Urinary bladder (tissue), 4 donors: ENCODE results near the gene KRTAP10-8. TPM values are rescaled to one million over a fixed set of nuclear protein-coding genes. Genes with fewer than 3 reads are reported as not detected.
"Not testable (repeated sequence)": the region's sequence is repeated elsewhere in the genome, so short reads cannot be mapped to it uniquely, and the experiment has no call there.

ENCODE experiments used
- DNase-seq: peaks from one replicate; pipeline ENCODE4 v3.0.0-alpha.2; 2015; ENCODE audit errors: extremely low spot score
- H3K27ac ChIP-seq: one replicate; pipeline ENCODE4 v1.5.1; 2013; ENCODE audit warnings: low read depth, mild to moderate bottlenecking, moderate library complexity
- H3K36me3 ChIP-seq: one replicate; pipeline ENCODE4 v1.6.1; 2013; ENCODE audit warnings: mild to moderate bottlenecking, moderate library complexity; ENCODE audit not compliant: insufficient read depth
- H3K4me1 ChIP-seq: one replicate; pipeline ENCODE4 v1.6.1; 2013; ENCODE audit warnings: mild to moderate bottlenecking, moderate library complexity; ENCODE audit not compliant: insufficient read depth
- H3K4me3 ChIP-seq: one replicate; pipeline ENCODE4 v1.5.1; 2013; ENCODE audit warnings: low read depth, low read length
- WGBS: extraction: QIAGEN DNeasy Blood & Tissue Kit; methylation state at CpG from one replicate; pipeline ENCODE4 v1.1.7; 2013; 5-methylcytosine and 5-hydroxymethylcytosine counted together
- polyA plus RNA-seq: library from polyadenylated mRNA; stranded (reverse); fragments of 200-250 nt; gene quantifications from one replicate; pipeline ENCODE4 v1.2.3, GENCODE V29; 2013
- total RNA-seq: library from RNA; depleted of rRNA; stranded (reverse); fragments of >200 nt; gene quantifications from one replicate; pipeline ENCODE4 v1.2.3, GENCODE V29; 2014
- donor health status: healthy with polysubstance abuse.
- donor health status: healthy.

The KRTAP10-8 gene
- total and polyA plus RNA-seq, 2 donors: not detected

DNA sequence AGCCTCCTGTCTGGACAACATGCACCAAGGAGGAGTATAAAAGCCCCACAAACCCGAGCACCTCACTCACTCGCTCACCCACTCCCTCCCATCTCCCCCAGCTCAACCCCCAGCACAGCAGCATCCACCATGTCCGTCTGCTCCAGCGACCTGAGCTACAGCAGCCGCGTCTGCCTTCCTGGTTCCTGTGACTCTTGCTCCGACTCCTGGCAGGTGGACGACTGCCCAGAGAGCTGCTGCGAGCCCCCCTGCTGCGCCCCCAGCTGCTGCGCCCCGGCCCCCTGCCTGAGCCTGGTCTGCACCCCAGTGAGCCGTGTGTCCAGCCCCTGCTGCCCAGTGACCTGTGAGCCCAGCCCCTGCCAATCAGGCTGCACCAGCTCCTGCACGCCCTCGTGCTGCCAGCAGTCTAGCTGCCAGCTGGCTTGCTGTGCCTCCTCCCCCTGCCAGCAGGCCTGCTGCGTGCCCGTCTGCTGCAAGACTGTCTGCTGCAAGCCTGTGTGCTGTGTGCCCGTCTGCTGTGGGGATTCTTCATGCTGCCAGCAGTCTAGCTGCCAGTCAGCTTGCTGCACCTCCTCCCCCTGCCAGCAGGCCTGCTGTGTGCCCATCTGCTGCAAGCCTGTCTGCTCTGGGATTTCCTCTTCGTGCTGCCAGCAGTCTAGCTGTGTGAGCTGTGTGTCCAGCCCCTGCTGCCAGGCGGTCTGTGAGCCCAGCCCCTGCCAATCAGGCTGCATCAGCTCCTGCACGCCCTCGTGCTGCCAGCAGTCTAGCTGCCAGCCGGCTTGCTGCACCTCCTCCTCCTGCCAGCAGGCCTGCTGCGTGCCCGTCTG, 38.0 kb upstream of the KRTAP10-8 start, which contains the start of gene KRTAP10-4:
KRTAP10-4 (plus strand) TSS at position 100 of the 827 bp plus-strand sequence; CDS start at position 130, 30 bp downstream.
- WGBS: 63% methylated on average over 22 of the region's 25 CpGs
- H3K4me1 ChIP-seq, H3K27ac ChIP-seq, DNase-seq, H3K36me3 ChIP-seq, H3K4me3 ChIP-seq: not testable (repeated sequence)

DNA sequence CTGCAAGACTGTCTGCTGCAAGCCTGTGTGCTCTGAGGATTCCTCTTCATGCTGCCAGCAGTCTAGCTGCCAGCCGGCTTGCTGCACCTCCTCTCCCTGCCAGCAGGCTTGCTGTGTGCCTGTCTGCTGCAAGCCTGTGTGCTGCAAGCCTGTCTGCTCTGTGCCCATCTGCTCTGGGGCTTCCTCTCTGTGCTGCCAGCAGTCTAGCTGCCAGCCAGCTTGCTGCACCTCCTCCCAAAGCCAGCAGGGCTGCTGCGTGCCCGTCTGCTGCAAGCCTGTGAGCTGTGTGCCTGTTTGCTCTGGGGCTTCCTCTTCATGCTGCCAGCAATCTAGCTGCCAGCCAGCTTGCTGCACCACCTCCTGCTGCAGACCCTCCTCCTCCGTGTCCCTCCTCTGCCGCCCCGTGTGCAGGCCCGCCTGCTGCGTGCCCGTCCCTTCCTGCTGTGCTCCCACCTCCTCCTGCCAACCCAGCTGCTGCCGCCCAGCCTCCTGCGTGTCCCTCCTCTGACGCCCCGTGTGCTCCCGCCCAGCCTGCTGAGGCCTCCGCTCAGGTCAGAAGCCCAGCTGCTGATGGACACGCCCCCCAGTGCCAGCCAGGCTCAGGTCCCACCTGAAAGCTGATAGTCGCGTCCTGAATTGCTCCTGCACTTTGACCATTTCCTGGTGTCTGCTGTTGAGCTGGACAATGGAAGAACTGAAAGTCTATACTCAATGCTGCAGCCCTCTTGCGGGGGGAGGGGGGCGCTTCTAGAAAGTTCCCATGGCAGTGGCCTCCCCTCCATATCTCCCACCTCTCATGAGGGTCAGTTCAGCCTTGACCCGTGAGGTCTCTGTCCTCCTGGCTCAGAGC, 37.2 kb upstream of the KRTAP10-8 start:
- DNase-seq: no peak
- H3K36me3 ChIP-seq: no peaks in the 10 kb centered on the region
- H3K4me3 ChIP-seq: no peak overlapping the region
- 30% methylated on average over 21 of the region's 21 CpGs for WGBS
- H3K4me1 ChIP-seq: no peaks in the 10 kb centered on the region
- no peak overlapping the region for H3K27ac ChIP-seq

DNA sequence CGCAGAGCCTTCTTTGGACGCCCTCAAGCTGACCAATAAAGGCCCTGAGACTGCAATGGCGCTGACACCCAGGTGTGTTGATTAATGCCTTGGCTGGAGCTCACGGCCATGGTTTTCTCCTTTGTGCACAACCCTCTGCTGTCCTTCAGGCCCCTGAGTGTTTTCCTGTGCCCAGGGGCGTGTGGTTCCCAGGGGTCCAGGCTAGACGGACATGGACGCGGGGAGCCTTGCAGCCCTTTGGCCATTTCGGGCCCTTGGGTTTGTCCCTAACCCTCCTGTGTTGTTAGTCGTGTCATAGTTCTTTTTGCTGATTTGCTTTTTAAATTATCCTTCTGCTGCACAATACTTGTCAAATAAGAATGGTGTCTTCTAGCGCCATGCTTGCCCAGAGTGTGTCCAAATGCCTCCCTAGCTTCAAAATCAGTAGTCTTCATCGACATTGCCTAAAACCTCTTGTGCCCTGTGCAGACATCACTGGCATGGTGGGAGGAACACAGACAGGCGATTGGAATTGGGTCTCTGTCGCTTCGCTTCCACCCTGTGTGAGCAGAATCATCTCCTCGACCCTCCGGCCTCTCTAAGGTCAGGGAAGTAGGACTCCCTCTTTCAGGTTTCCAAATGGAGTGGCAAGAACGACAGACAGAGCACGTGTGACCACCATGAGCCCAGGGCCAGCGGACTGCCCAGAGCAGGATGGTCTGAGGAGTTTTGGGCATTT, 36.4 kb upstream of the KRTAP10-8 start:
- 85% methylated on average over 20 of the region's 20 CpGs for WGBS

DNA sequence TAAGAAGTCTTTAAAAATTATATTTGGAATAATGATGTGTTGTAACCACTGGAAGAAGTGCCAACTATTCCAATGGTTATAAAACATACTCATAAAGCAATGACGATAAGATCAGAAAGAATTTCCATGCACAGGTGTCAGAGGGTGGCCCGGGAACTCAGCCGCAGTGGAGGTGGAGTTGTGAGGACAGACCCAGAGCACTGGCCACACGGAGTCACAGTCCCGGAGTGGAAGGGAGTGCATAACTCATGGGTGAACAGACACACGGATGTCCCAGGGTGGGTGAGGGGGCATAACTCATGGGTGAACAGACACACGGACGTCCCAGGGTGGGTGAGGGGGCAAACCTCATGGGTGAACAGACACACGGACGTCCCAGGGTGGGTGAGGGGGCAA, 35.9 kb upstream of the KRTAP10-8 start:
- Histone ChIP-seq H3K36me3 (no peaks in the 10 kb centered on the region), H3K4me1 (no peaks in the 10 kb centered on the region), H3K4me3 (no peak overlapping the region), H3K27ac (no peak overlapping the region)
- 81% methylated on average over 10 of the region's 10 CpGs for WGBS
- no peak for DNase-seq

More for the DNA sequence above, 36.4 kb upstream of the KRTAP10-8 start:
- Histone ChIP-seq H3K36me3 (no peaks in the 10 kb centered on the region), H3K4me1 (no peaks in the 10 kb centered on the region), H3K27ac (no peak overlapping the region), H3K4me3 (no peak overlapping the region)
- no peak for DNase-seq

DNA sequence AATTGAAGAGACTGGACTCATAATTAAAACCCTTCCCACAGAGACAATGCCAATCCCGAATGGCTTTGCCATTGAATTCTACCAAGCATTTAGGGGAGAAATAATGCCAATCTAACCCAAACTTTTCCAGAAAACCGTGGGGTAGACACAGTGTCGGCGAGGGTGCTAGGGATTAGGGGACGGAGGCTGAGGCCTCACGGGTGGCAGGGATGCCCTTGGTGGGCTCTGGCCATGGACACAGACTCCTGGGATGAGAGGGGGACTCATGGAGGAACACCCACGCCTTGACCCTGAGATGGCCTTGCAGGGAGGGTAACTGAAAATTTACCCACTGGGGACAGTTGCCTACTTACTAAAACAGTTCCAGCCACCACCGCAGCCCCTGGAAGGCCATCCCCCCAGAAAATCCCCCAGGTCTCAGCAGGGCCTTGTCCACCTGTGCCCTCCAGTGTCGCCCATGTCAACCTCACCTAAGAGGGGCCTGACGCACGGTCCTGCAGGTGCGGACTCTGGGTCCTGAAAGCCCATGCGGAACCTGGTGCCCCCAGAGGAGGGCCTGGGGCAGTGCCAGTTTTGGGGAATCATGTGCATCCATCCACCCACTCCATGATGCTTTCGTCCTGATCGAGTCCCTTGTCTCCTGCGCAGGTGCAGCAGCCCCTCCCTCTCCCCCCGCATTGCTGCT, 33.4 kb upstream of the KRTAP10-8 start:
- Histone ChIP-seq H3K4me1 (no peaks in the 10 kb centered on the region), H3K4me3 (no peak overlapping the region), H3K27ac (no peak overlapping the region), H3K36me3 (no peaks in the 10 kb centered on the region)
- WGBS: 94% methylated on average over 17 of the region's 17 CpGs
- DNase-seq: no peak

DNA sequence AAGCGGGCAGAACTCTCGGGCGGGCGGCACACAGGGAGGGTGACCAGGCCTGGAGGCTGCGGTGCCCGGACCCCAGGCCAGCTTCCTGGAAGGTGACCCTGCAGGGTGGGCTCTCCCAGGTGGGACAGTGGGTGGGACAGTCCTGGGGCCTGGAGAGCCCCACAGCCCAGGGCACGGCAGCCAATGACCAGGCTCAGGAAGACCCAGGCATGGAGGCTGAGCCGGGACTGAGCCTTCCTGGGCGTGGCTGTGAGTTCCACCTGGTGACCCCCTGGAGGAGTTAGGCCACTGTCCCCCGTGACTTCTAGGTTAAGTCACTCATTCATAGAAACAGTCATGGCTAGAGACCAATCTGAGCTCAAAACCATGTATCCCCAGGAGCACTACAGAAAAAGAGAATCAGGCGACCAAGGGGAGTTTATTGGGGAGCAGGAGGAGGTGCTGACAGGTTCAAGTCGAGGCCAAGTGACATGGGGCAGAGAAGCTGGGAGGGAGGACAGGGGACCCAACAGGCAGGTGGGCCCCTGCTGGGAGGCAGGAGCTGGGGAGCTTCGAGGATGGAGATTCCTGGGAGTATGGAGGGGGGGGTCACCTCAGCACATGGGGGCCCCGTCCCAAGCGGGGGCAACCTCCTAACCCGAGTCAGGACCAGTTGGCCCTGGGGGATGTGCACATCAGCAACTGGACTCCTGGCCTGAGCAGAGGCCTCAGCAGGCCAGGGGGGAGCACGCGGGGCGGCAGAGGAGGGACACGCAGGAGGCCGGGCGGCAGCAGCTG, 32.6 kb upstream of the KRTAP10-8 start:
- DNase-seq: no peak
- 73% methylated on average over 22 of the region's 22 CpGs for WGBS
- Histone ChIP-seq H3K36me3 (no peaks in the 10 kb centered on the region), H3K27ac (no peak overlapping the region), H3K4me1 (no peaks in the 10 kb centered on the region), H3K4me3 (no peak overlapping the region)

DNA sequence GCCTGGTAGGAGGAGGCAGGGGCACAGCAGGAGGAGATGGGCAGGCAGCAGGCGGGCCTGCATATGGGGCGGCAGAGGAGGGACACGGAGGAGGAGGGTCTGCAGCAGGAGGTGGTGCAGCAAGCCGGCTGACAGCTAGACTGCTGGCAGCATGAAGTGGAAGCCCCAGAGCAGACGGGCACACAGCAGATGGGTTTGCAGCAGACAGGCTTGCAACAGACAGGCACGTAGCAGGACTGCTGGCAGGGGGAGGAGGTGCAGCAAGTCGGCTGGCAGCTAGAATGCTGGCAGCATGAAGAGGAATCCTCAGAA, 32.1 kb upstream of the KRTAP10-8 start:
- H3K36me3 ChIP-seq: no peaks in the 10 kb centered on the region
- no peaks in the 10 kb centered on the region for H3K4me1 ChIP-seq
- 76% methylated on average over 7 of the region's 7 CpGs for WGBS
- DNase-seq: no peak
- no peak overlapping the region for H3K27ac ChIP-seq
- H3K4me3 ChIP-seq: no peak overlapping the region

DNA sequence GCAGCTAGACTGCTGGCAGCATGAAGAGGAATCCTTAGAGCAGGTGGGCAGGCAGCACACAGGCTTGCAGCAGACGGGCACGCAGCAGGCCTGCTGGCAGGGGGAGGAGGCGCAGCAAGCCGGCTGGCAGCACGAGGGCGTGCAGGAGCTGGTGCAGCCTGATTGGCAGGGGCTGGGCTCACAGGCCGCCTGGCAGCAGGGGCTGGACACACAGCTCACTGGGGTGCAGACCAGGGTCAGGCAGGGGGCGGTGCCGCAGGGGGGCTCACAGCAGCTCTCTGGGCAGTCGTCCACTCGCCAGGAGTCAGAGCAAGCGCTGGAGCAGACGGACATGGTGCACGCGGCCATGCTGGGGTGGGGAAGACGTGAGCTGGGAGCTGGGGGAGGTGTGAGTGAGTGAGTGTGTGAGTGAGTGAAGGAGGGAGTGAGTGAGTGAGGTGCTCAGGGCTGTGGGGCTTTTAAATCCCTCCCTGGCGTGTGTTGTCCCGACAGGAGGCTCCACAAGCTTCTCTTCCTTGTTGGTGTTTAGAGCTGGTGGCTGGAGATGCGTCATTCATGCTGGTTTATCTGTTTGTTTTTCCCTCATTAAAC, 31.6 kb upstream of the KRTAP10-8 start, which contains the start of gene KRTAP10-5:
KRTAP10-5 (minus strand) TSS at position 374 of the 591 bp plus-strand sequence; CDS start at position 348, 26 bp downstream.
- DNase-seq, H3K4me1 ChIP-seq, H3K27ac ChIP-seq, H3K36me3 ChIP-seq, H3K4me3 ChIP-seq: not testable (repeated sequence)
- WGBS: 41% methylated on average over 19 of the region's 19 CpGs

DNA sequence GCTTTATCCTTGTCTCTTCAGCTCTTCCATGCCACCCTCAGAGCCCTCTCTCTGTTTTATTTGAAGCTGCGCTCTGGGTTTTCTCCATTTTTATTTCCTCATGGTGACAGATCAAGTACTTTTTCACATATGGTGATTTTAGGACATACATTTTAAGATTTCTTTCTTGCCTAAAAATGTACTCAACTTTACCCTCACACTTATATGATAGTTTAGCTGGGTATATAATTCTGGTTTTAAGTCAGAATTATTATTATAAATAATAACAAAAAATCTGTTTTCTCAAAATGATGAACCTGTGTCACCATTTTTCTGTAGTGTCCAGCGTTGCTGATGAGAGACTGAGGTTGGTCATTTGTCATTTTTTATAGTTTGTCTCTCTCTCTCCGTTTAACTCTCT, 30.7 kb upstream of the KRTAP10-8 start:
- WGBS: 83% methylated on average over 3 of the region's 3 CpGs
- no peaks in the 10 kb centered on the region for H3K36me3 ChIP-seq
- no peak for DNase-seq
- H3K4me1 ChIP-seq: no peaks in the 10 kb centered on the region
- H3K4me3 ChIP-seq: no peak overlapping the region
- H3K27ac ChIP-seq: no peak overlapping the region

DNA sequence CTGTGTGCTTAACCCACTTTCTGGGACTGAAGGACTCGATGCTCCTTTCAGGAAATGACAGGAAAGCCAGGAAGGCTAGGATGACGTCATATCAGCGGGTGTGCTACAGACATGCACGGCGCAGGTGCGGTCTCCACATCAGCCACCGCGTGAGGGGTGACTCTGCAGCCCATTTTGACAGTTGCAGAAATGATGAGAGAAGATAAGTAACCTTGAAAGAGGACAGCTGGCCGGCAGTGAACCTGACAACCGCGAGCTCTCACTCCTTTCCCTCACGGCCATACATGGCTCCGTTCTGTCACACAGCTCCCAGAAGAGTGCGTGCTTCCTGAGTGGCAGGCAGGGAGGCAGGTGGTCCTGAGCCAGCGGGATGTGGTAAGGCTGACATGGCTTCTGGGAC, 29.8 kb upstream of the KRTAP10-8 start:
- Histone ChIP-seq H3K27ac (no peak overlapping the region), H3K4me3 (no peak overlapping the region), H3K4me1 (no peaks in the 10 kb centered on the region), H3K36me3 (no peaks in the 10 kb centered on the region)
- 77% methylated on average over 15 of the region's 15 CpGs for WGBS
- DNase-seq: no peak

DNA sequence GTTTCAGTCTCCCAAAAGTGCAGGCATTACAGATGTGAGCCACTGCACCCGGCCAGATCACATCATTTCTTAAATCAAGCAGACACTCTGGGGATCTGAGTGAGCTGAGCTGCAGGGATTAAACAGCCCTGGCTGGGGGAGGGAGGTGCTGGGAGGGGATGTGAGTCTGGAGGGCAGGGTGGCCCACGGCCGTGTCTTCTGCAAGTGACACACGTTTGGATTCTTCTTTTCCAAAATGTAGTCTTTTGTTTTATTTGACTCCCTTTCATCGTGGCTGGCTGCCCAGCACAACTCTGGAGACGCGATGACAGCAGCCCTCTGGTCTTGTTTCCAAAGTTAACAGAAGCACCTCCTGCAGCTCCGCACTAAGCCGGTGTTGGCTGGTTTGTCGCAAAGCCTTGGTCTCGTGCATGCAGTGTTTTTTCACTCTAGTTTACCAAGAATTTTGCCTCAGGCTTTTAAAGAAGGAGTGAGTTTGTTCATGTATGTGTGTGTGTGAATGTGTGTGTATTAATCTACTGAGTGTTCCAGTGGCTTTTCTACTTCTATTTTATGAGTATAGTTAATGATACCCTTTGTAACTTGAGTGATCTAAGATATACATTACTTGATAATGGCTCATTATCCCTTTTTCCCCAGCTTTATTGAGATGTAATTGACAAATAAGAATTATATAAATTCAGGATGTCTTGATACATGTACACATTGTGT, 28.6 kb upstream of the KRTAP10-8 start:
- peak; percentile 23 for DNase-seq
- Histone ChIP-seq H3K4me3 (no peak overlapping the region), H3K27ac (no peak overlapping the region), H3K36me3 (no peaks in the 10 kb centered on the region), H3K4me1 (no peaks in the 10 kb centered on the region)
- WGBS: 13% methylated on average over 11 of the region's 11 CpGs

DNA sequence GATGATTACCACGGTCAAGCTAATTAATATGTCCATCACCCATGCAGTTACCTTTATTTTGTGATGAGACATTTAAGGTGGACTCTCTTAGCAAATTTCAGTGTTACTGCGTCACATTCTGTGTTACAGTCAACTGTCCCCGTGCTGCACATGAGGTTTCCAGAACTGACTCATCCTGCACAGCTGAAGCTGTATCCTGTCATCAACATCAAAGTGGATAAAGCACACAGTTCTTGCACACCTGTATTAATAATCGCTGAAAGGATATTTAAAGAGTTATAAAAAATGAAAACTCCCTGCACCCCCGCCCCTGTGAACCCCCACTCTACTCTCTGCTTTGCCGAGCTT, 28.1 kb upstream of the KRTAP10-8 start:
- DNase-seq: no peak
- H3K27ac ChIP-seq: no peak overlapping the region
- 50% methylated on average over 6 of the region's 6 CpGs for WGBS
- no peaks in the 10 kb centered on the region for H3K36me3 ChIP-seq
- no peaks in the 10 kb centered on the region for H3K4me1 ChIP-seq
- H3K4me3 ChIP-seq: no peak overlapping the region
